Measurements from ENCODE around the gene ACKR2.
A peak's percentile ranks its signal among the peaks of the same experiment; 100 is the strongest.

GRCh38 chr3:42906070-42906847, 97.0 kb downstream of the ACKR2 start, which contains the start of gene ZNF662:
- TF ChIP-seq CTCF (IDR thresholded peaks at IDR 0.05) = no peak
- TF ChIP-seq POLR2A (IDR thresholded peaks at IDR 0.05) = peak in 1 of 2 donors; percentile 12

Measured in thyroid gland (tissue), 4 donors.